SK-N-SH (cell line): Measurements from ENCODE around the gene NIT1. TPM values are rescaled to one million over a fixed set of nuclear protein-coding genes. Genes with fewer than 3 reads are reported as not detected.

Experiments
- CTCF ChIA-PET: fragments of 300-600, 350-600 bp; formaldehyde crosslinking; extraction: SDS; loops from one replicate; lab custom pipeline; 2021; lab: Yijun Ruan, JAX
- POLR2A ChIA-PET: fragments of 350-600 bp; sonication (Branson Sonifier 250); formaldehyde crosslinking; extraction: SDS; loops from one replicate; lab custom pipeline; 2020; ENCODE audit warnings: antibody characterized with exemption, inconsistent platforms; lab: Yijun Ruan, JAX
- DNase-seq: peaks from one replicate; pipeline ENCODE4 v3.0.0; 2012
- H2AFZ ChIP-seq: fragments of 200-600 bp; sonication (generic); 2 replicates; pipeline ENCODE4 v1.8.1; 2016; ENCODE audit warnings: antibody characterized with exemption, mild to moderate bottlenecking, low read depth
- H3F3A ChIP-seq: fragments of 200-600 bp; sonication (generic); replicated peaks from 2 replicates; pipeline ENCODE3; 2016; ENCODE audit warnings: antibody characterized with exemption, mild to moderate bottlenecking; ENCODE audit not compliant: insufficient read depth
- H3K27ac ChIP-seq, 2 experiments: fragments of 200-500 bp in 1 of 2; fragments of 200-600 bp in 1 of 2; sonication (Bioruptor generic) in 1 of 2; sonication (generic), shearing (Covaris generic) in 1 of 2; 2 replicates each; pipeline versions ENCODE4 v1.5.1 to v1.6.1; 2014 to 2016; ENCODE audit warnings: low read depth in 2 of 2, inconsistent platforms in 1 of 2, low read length in 1 of 2, mild to moderate bottlenecking in 1 of 2, mixed read lengths in 1 of 2
- H3K27me3 ChIP-seq: fragments of 200-600 bp; sonication (generic), shearing (Covaris generic); 2 replicates; pipeline ENCODE4 v1.6.1; 2016; ENCODE audit warnings: mixed run types; ENCODE audit not compliant: insufficient read depth
- H3K36me3 ChIP-seq, 2 experiments: fragments of 200-500 bp in 1 of 2; fragments of 200-600 bp in 1 of 2; sonication (Bioruptor generic) in 1 of 2; sonication (generic) in 1 of 2; replicated peaks in 1 of 2; 2 replicates each; pipeline versions ENCODE3 to v1.5.1; 2014 to 2016; ENCODE audit warnings: low read length in 1 of 2, mild to moderate bottlenecking in 1 of 2; ENCODE audit not compliant: insufficient read depth in 2 of 2, control insufficient read depth in 1 of 2
- H3K4me1 ChIP-seq, 2 experiments: fragments of 200-500 bp in 1 of 2; fragments of 200-600 bp in 1 of 2; sonication (Bioruptor generic) in 1 of 2; sonication (generic), shearing (Covaris generic) in 1 of 2; 2 replicates each; pipeline versions ENCODE4 v1.5.1 to v1.6.1; 2014 to 2016; ENCODE audit warnings: low read depth in 1 of 2, low read length in 1 of 2, mixed run types in 1 of 2; ENCODE audit not compliant: insufficient read depth in 2 of 2, control insufficient read depth in 1 of 2
- H3K4me2 ChIP-seq: fragments of 200-600 bp; sonication (generic), shearing (Covaris generic); 2 replicates; pipeline ENCODE4 v1.6.1; 2017; ENCODE audit warnings: mixed run types
- H3K4me3 ChIP-seq, 2 experiments: fragments of 200-500 bp in 1 of 2; fragments of 200-600 bp in 1 of 2; sonication (Bioruptor generic) in 1 of 2; sonication (generic), shearing (Covaris generic) in 1 of 2; 2 replicates each; pipeline versions ENCODE4 v1.5.1 to v1.8.1; 2014 to 2016; ENCODE audit warnings: low read depth in 2 of 2, inconsistent platforms in 1 of 2, low read length in 1 of 2, mild to moderate bottlenecking in 1 of 2, mixed read lengths in 1 of 2, moderate library complexity in 1 of 2
- H3K79me2 ChIP-seq: fragments of 200-600 bp; sonication (generic); 2 replicates; pipeline ENCODE4 v1.8.1; 2017; ENCODE audit warnings: mild to moderate bottlenecking; ENCODE audit not compliant: insufficient read depth
- H3K9ac ChIP-seq: fragments of 200-600 bp; sonication (generic); 2 replicates; pipeline ENCODE4 v1.6.1; 2017; ENCODE audit warnings: mixed run types
- H3K9me2 ChIP-seq: fragments of 200-600 bp; sonication (generic); 2 replicates; pipeline ENCODE4 v1.6.1; 2017; ENCODE audit warnings: mixed run types
- H3K9me3 ChIP-seq: fragments of 200-600 bp; sonication (generic); 2 replicates; pipeline ENCODE4 v1.6.1; 2017; ENCODE audit warnings: mixed run types, mild to moderate bottlenecking, moderate library complexity
- H4K20me1 ChIP-seq: fragments of 200-600 bp; sonication (generic); 2 replicates; pipeline ENCODE4 v1.6.1; 2017; ENCODE audit warnings: mild to moderate bottlenecking, mixed run types; ENCODE audit not compliant: insufficient read depth
- CHD2 ChIP-seq: fragments of 150-350 bp; IDR thresholded peaks from 2 replicates; pipeline ENCODE4 v1.6.1; 2018; ENCODE audit warnings: low read length; ENCODE audit not compliant: partially characterized antibody
- ELF1 ChIP-seq: IDR thresholded peaks from 2 replicates; pipeline ENCODE4 v1.4.0; 2012
- EP300 ChIP-seq, 2 experiments: IDR thresholded peaks; 2 replicates each; pipeline versions ENCODE4 v1.4.0 to v1.6.1; 2012; ENCODE audit warnings: borderline replicate concordance in 1 of 2, low read depth in 1 of 2, low read length in 1 of 2
- FOSL2 ChIP-seq: IDR thresholded peaks from 2 replicates; pipeline ENCODE4 v1.4.0; 2012; ENCODE audit warnings: low read depth, mild to moderate bottlenecking, moderate library complexity, borderline replicate concordance
- FOXJ3 ChIP-seq: sonication (generic); formaldehyde crosslinking; IDR thresholded peaks from 2 replicates; pipeline ENCODE4 v1.5.1; 2020; ENCODE audit warnings: mild to moderate bottlenecking, missing genetic modification reagents
- GATA2 ChIP-seq: sonication (generic); formaldehyde crosslinking; IDR thresholded peaks from 2 replicates; pipeline ENCODE4 v1.5.0; 2020; ENCODE audit warnings: mild to moderate bottlenecking, missing genetic modification reagents
- IRF3 ChIP-seq: fragments of 150-350 bp; IDR thresholded peaks from 2 replicates; pipeline ENCODE4 v1.6.1; 2016; ENCODE audit warnings: mild to moderate bottlenecking, low read depth, low read length
- MXI1 ChIP-seq: IDR thresholded peaks from 2 replicates; pipeline ENCODE4 v1.6.1; 2012; ENCODE audit warnings: mild to moderate bottlenecking, low read depth, low read length, improper control_type of control experiment
- NRF1 ChIP-seq: IDR thresholded peaks from 2 replicates; pipeline ENCODE4 v1.6.1; 2012; ENCODE audit warnings: low read depth, mild to moderate bottlenecking, low read length
- POLR2AphosphoS5 ChIP-seq: IDR thresholded peaks from 2 replicates; pipeline ENCODE4 v1.6.1; 2012; ENCODE audit warnings: low read depth, low read length
- RXRA ChIP-seq: IDR thresholded peaks from 2 replicates; pipeline ENCODE4 v1.4.0; 2012; ENCODE audit warnings: low read depth, mild to moderate bottlenecking, borderline replicate concordance
- SIN3A ChIP-seq: IDR thresholded peaks from 2 replicates; pipeline ENCODE4 v1.6.1; 2012; ENCODE audit warnings: low read depth, mild to moderate bottlenecking, low read length, moderate library complexity, borderline replicate concordance
- TCF12 ChIP-seq: IDR thresholded peaks from 2 replicates; pipeline ENCODE4 v1.4.0; 2012
- TEAD4 ChIP-seq: IDR thresholded peaks from 2 replicates; pipeline ENCODE4 v1.4.0; 2012; ENCODE audit warnings: mild to moderate bottlenecking, borderline replicate concordance; ENCODE audit not compliant: insufficient read depth
- USF1 ChIP-seq: IDR thresholded peaks from 2 replicates; pipeline ENCODE4 v1.4.0; 2012; ENCODE audit warnings: low read depth, borderline replicate concordance
- ZBTB33 ChIP-seq: IDR thresholded peaks from 2 replicates; pipeline ENCODE4 v1.4.0; 2012; ENCODE audit warnings: low read depth, borderline replicate concordance
- WGBS: methylation state at CpG from one replicate; pipeline ENCODE4 v1.1.6; 2017; ENCODE audit warnings: low lambda C conversion rate; 5-methylcytosine and 5-hydroxymethylcytosine counted together
- polyA plus RNA-seq, 3 experiments: library from polyadenylated mRNA; depleted of rRNA; stranded (reverse); fragments of >200 nt; gene quantifications; 2 replicates each; pipeline ENCODE4 v1.2.3, GENCODE V29; 2012

The NIT1 gene
- polyA plus RNA-seq, 1 of the 3 experiments (the other 2 are of a cell fraction), result 38.7 TPM

GRCh38 chr1:161069731-161070270 lies 48.1 kb upstream of the NIT1 start, which contains the start of gene ARHGAP30:
Gene ARHGAP30, minus strand, starts transcription at chr1:161069891. Its CDS starts 267 bp downstream, at chr1:161069624.
- WGBS, result 87% methylated on average over 5 of the region's 9 CpGs
- H3K9me2 ChIP-seq, result no peaks in the 10 kb centered on the region
- TF ChIP-seq TEAD4 (no peak), GATA2 (CRISPR knock-in tag) (no peak), ZBTB33 (no peak), MXI1 (no peak)
- TF ChIP-seq, all 33 proteins: peak for 0
- Histone ChIP-seq H3K9me3 (no peaks in the 10 kb centered on the region), H4K20me1 (no peaks in the 10 kb centered on the region), H3K27ac (no peak within 1 kb of the TSS), H3K4me2 (no peak within 1 kb of the TSS), H3K9ac (no peak within 1 kb of the TSS), H3K4me3 (no peak within 1 kb of the TSS), H2AFZ (no peak within 1 kb of the TSS), H3K79me2 (no peaks in the 10 kb centered on the region), H3K4me1 (no peaks in the 10 kb centered on the region), H3K36me3 (no peaks in the 10 kb centered on the region), H3F3A (no peaks in the 10 kb centered on the region), H3K27me3 (no peaks in the 10 kb centered on the region)
- ChIA-PET POLR2A (no interaction called here), CTCF (interaction anchor here (1.6 to 22.7 kb wide), 2 partner anchors 8 to 26 kb away, joined by 3 to 198 read pairs; partner anchors contain the start of gene KLHDC9)
- no peak for DNase-seq

- H3K4me3 ChIP-seq, result no peak overlapping the region
- TF ChIP-seq NRF1 (no peak), RXRA (no peak)
- no peaks in the 10 kb centered on the region for H4K20me1 ChIP-seq
- H3K36me3 ChIP-seq, result no peaks in the 10 kb centered on the region
- H3K4me2 ChIP-seq, result no peak overlapping the region
- CTCF ChIA-PET, result interaction anchor here (0.9 to 22.7 kb wide), 5 partner anchors 11 to 311 kb away, joined by 3 to 198 read pairs (median 4); partner anchors contain the start of genes KLHDC9 and NECTIN4
- no peaks in the 10 kb centered on the region for H3K79me2 ChIP-seq
- WGBS, result 80% methylated on average over 4 of the region's 4 CpGs
- no peaks in the 10 kb centered on the region for H3K9me3 ChIP-seq
- no peaks in the 10 kb centered on the region for H3K27me3 ChIP-seq
- no peak overlapping the region for H2AFZ ChIP-seq
- no peaks in the 10 kb centered on the region for H3K9me2 ChIP-seq
- H3K9ac ChIP-seq, result no peak overlapping the region
- no peaks in the 10 kb centered on the region for H3F3A ChIP-seq
- DNase-seq, result no peak
- POLR2A ChIA-PET, result no interaction called here
- H3K27ac ChIP-seq, result no peak overlapping the region
- H3K4me1 ChIP-seq, result no peaks in the 10 kb centered on the region
Observed at GRCh38 chr1:161070761-161071160, 47.1 kb upstream of the NIT1 start.

GRCh38 chr1:161071886-161072371 lies 46.0 kb upstream of the NIT1 start:
- 85% methylated on average over 9 of the region's 9 CpGs for WGBS
- no peak overlapping the region for H2AFZ ChIP-seq
- H4K20me1 ChIP-seq, result no peaks in the 10 kb centered on the region
- no peaks in the 10 kb centered on the region for H3K4me1 ChIP-seq
- DNase-seq, result peak; percentile 76
- ChIA-PET CTCF (interaction anchor here (0.6 to 22.7 kb wide), 13 partner anchors 10 to 310 kb away, joined by 3 to 198 read pairs (median 3); partner anchors contain the start of genes KLHDC9 and TSTD1), POLR2A (no interaction called here)
- no peaks in the 10 kb centered on the region for H3K9me2 ChIP-seq
- no peak overlapping the region for H3K9ac ChIP-seq
- no peaks in the 10 kb centered on the region for H3F3A ChIP-seq
- no peak overlapping the region for H3K4me2 ChIP-seq
- no peak overlapping the region for H3K27ac ChIP-seq
- no peaks in the 10 kb centered on the region for H3K9me3 ChIP-seq
- no peaks in the 10 kb centered on the region for H3K79me2 ChIP-seq
- H3K36me3 ChIP-seq, result no peaks in the 10 kb centered on the region
- H3K27me3 ChIP-seq, result no peaks in the 10 kb centered on the region
- no peak overlapping the region for H3K4me3 ChIP-seq
- TF ChIP-seq SIN3A (no peak), POLR2AphosphoS5 (no peak), ELF1 (no peak), IRF3 (no peak), USF1 (no peak), RXRA (no peak), FOSL2 (no peak), NRF1 (no peak), TCF12 (no peak), CHD2 (no peak), EP300 (IDR thresholded peaks at IDR 0.05; ENCODE audit: borderline replicate concordance in 1 of 2, low read depth in 1 of 2, low read length in 1 of 2) (no peak), FOXJ3 (CRISPR knock-in tag) (no peak), TEAD4 (no peak)
